ENCODE measurements around the gene RASSF1. TPM values are rescaled to one million over a fixed set of nuclear protein-coding genes. Genes with fewer than 3 reads are reported as not detected.
A peak's percentile ranks its signal among the peaks of the same experiment; 100 is the strongest.

Gene RASSF1
- polyA plus RNA-seq, 2 of the 4 experiments (the other 2 are of a cell fraction): 14.4 to 15.4 TPM

GRCh38 chr3:50338965-50339364 is 1.7 kb downstream of the RASSF1 start (continued):
- TF ChIP-seq, protein P1, sequence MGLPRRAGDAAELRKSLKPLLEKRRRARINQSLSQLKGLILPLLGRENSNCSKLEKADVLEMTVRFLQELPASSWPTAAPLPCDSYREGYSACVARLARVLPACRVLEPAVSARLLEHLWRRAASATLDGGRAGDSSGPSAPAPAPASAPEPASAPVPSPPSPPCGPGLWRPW (IDR thresholded peaks at IDR 0.05): no peak
- TF ChIP-seq RCOR1 (IDR thresholded peaks at IDR 0.05; ENCODE audit: low read depth, low read length) (no peak), NR3C1 (IDR thresholded peaks at IDR 0.05) (no peak), NPAS2 (CRISPR knock-in tag; IDR thresholded peaks at IDR 0.05; ENCODE audit: borderline replicate concordance) (no peak), HEYL (CRISPR knock-in tag; IDR thresholded peaks at IDR 0.05) (no peak)

DNA sequence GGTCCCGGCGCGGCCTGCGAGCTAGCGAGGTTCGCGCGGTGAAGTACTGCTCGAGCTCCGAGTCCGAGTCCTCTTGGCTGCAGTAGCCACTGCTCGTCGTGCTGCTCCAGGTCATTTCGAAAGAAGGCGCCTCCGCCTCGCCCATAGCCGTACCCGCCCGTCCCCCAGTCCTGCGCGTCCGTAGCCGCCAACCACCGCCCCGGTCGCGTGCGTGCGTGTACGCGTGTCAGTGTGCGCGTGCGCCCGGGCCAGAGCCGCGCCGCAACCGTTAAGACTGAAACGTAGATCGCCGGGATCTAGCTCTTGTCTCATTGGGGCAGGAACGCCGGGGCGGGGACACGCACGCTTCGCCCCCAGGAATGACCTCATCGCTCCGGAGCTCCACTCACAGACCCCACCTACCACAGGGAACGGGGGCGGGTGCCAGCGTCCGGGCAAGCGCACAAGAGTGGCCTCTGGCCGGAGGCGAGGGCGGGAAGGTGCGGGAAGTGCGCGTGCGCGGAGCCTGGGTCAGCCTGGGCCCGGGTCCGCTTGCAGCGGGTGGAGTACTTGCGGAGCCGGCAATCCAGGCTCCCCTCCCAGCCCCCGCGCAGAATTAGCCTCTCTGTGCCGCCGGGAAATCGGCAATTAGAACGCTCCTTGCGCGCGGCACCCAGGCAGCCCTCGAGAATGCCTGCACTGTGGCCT is 3.3 kb downstream of the RASSF1 start:
- Histone ChIP-seq H3K9me3 (no peaks in the 10 kb centered on the region), H3K4me3 (peak overlapping the region; percentile 72), H3K4me1 (peaks cover 29% of the 10 kb centered on the region), H3K27ac (peak overlapping the region; percentile 92 to 98), H3K4me2 (peak overlapping the region; percentile 97)
- no peak for TF ChIP-seq ZSCAN20 (CRISPR knock-in tag; IDR thresholded peaks at IDR 0.05)
- TF ChIP-seq GATA3 (IDR thresholded peaks at IDR 0.05; ENCODE audit: borderline replicate concordance): peak; percentile 12; the same call in 1 of the 2 replicates
- TF ChIP-seq EHMT2 (IDR thresholded peaks at IDR 0.05; ENCODE audit: low read depth): no peak
- no peak for TF ChIP-seq USF2 (IDR thresholded peaks at IDR 0.05)
- TF ChIP-seq MAFK (IDR thresholded peaks at IDR 0.05; ENCODE audit: partially characterized antibody): no peak
- TF ChIP-seq MAX (IDR thresholded peaks at IDR 0.05): peak; percentile 84
- TF ChIP-seq PHF8 (IDR thresholded peaks at IDR 0.05; ENCODE audit: borderline replicate concordance, low read depth): peak; percentile 65; the same call in 1 of the 2 replicates
- 0 out of 5 replicates have a peak, but pooled peaks have one; percentile 25 to 48 for TF ChIP-seq JUN (IDR thresholded peaks at IDR 0.05)
- no peak for TF ChIP-seq FOXS1 (CRISPR knock-in tag; IDR thresholded peaks at IDR 0.05)
- TF ChIP-seq POLR2A (IDR thresholded peaks at IDR 0.05; ENCODE audit: low read length): peak; percentile 67
- TF ChIP-seq, protein P2, sequence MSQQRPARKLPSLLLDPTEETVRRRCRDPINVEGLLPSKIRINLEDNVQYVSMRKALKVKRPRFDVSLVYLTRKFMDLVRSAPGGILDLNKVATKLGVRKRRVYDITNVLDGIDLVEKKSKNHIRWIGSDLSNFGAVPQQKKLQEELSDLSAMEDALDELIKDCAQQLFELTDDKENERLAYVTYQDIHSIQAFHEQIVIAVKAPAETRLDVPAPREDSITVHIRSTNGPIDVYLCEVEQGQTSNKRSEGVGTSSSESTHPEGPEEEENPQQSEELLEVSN (IDR thresholded peaks at IDR 0.05; ENCODE audit: borderline replicate concordance, low read depth): peak; percentile 91; the same call in 1 of the 2 replicates
- no peak for TF ChIP-seq SREBF2 (IDR thresholded peaks at IDR 0.05)
- peak; percentile 72 for TF ChIP-seq BHLHE40 (IDR thresholded peaks at IDR 0.05; ENCODE audit: low read depth, low read length)
- peak; percentile 97 to 98 for DNase-seq (ENCODE audit: low read depth in 1 of 2, low spot score in 1 of 2)
- ATAC-seq: peak; percentile 91 to 93
- WGBS (ENCODE audit: missing lambda C conversion rate): 0% methylated on average over 4 of the region's 79 CpGs
- FAIRE-seq: no peak
- ChIA-PET POLR2A (interaction anchor here (0.9 to 2.0 kb wide), 12 partner anchors 9 to 274 kb away, joined by 3 to 27 read pairs (median 4); partner anchors contain the start of genes CISH, CYB561D2, HEMK1 and HYAL3), CTCF (interaction anchor here (1.2 to 6.2 kb wide), 3 partner anchors 10 to 16 kb away, joined by 3 to 56 read pairs (median 15); partner anchors contain the start of gene HYAL2)

GRCh38 chr3:50336452-50337174 is 4.0 kb downstream of the RASSF1 start:
- TF ChIP-seq MAFK (IDR thresholded peaks at IDR 0.05; ENCODE audit: partially characterized antibody) (no peak), CHD2 (IDR thresholded peaks at IDR 0.05; ENCODE audit: low read length, partially characterized antibody) (no peak), GATA3 (IDR thresholded peaks at IDR 0.05; ENCODE audit: borderline replicate concordance) (0 out of 2 replicates have a peak, but pooled peaks have one; percentile 1), JUN (IDR thresholded peaks at IDR 0.05) (0 out of 5 replicates have a peak, but pooled peaks of 1 of the 2 experiments have one; percentile 4)
- Histone ChIP-seq H3K4me3 (peak overlapping the region; percentile 72), H3K4me1 (peaks cover 29% of the 10 kb centered on the region), H3K27ac (peak overlapping the region; percentile 92 to 98), H3K4me2 (peak overlapping the region; percentile 97), H3K9me3 (no peaks in the 10 kb centered on the region)
- peak in 1 of 2 experiments; percentile 32 for DNase-seq (ENCODE audit: low read depth in 1 of 2, low spot score in 1 of 2)
- POLR2A ChIA-PET: interaction anchor here (0.9 to 2.0 kb wide), 12 partner anchors 8 to 275 kb away, joined by 3 to 27 read pairs (median 4); partner anchors contain the start of genes CISH, CYB561D2, HEMK1 and HYAL3
- 4% methylated on average over 8 of the region's 31 CpGs for WGBS (ENCODE audit: missing lambda C conversion rate)
- ATAC-seq: peak; percentile 27 to 76
- no peak for FAIRE-seq
- CTCF ChIA-PET: interaction anchor here (1.2 to 6.2 kb wide), 5 partner anchors 11 to 213 kb away, joined by 3 to 56 read pairs (median 4); partner anchors contain the start of gene HYAL2
